Fibroblast of gingiva (primary cell): ENCODE results near the gene CYYR1.
"Not testable (repeated sequence)": the region's sequence is repeated elsewhere in the genome, so short reads cannot be mapped to it uniquely, and the experiment has no call there.

ENCODE experiments used
- DNase-seq: peaks from one replicate; pipeline ENCODE4 v3.0.0-alpha.2; 2011; ENCODE audit warnings: low read depth

The CYYR1 gene

DNA sequence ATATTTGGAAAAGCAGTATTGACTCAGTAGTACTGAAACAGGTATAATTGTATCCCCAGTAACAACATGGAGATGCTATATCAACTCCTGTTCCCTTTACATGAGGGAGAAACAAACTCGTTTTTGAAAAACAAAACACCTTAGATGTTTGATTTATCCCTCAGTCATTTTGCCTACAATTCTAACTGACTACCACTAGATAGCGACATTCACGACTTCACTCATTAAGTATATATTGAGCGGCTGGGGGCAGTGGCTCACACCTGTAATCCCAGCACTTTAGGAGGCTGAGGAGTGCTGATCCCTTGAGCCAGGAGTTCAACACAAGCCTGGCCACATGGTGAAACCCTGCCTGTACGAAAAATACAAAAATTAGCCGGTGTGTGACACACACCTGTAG lies 83.3 kb downstream of the CYYR1 start:
- no peak for DNase-seq

DNA sequence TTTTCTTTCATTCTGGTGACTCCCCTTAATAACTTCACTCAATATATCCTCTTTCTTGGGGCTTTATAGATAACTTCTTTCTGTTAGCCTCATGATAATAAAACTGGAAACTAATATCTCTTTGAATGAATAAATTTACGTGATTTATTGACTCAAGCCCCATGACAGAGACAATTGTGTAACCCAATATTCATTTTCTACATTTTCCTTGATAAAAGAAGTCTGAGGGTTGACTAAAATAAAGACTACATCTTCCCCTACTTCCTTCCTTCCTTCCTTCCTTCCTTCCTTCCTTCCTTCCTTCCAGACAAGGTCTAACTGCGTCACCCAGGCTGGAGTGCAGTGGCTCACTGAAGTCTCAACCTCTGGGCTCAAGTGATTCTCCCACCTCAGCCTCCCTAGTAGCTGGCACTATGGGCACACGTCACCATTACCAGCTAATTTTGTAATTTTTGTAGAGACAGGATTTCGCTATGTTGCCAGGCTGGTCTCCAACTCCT lies 85.1 kb downstream of the CYYR1 start:
- DNase-seq: no peak

DNA sequence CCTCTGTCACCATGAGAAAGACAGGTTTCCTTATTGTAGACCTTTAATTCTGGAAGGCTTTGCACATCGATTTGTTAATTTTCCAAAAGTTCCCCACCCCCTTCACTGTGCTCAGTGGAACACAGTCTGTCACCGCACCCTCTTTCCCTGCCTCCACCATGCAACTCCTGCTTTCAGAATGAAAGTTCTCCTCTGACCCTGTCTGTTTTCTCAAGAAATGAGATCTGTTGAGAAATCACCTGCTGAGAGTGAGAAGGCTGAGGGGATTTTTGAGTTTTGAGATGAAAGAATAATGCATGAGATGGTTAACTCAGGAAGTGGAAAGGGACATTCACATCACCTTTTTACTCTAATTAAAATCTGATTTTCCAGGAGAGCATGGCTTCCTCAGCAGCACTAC lies 99.6 kb downstream of the CYYR1 start:
- DNase-seq: no peak

DNA sequence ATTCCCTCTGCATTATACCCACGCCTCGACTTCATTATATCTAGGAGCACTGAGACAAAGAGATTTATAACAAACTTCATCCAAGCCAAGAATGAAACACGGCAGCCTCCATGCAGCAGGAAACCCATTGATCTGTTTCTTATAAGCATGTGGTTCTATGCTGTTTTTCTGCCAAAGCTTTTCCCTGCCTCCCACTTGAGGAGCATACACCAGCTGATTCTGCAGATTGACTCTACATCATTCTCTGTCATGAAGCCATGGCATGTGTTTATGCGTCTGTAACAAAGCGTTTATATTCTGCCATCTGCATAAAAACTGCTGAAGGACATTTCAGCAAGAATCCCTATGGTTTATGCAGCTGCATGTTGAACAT lies 102.0 kb downstream of the CYYR1 start:
- DNase-seq: no peak

DNA sequence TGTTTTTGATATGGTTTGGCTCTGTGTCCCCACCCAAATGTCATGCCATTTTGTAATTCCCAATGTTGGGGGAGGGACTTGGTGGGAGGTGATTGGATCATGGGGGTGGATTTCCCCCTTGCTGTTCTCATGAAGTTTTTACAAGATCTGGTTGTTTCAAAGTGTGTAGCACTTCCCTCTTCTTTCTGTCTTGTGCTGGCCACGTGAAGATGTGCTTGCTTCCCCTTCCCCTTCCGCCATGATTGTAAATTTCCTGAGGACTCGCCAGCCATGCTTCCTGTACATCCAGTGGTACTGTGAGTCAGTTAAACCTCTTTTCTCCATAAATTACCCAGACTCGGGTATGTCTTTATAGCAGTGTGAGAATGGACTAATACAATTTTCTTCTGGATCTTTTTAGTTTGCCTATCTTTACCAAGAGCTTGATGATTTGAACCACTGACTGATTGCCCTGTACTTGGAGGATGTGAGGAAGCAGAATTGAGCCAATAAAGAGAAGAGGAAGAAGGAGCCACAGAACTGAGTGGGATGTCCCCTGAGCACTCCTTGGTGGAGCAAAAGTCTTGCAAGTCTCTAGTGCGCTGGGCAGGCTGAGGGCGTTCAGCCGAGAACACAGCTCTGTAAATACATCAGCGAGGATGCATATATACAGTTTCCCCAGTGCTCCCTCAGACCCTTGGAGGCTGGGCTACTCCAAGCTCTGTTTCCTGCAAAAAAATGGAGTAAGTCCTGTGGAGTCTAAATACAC lies 102.6 kb downstream of the CYYR1 start:
- no peak for DNase-seq

DNA sequence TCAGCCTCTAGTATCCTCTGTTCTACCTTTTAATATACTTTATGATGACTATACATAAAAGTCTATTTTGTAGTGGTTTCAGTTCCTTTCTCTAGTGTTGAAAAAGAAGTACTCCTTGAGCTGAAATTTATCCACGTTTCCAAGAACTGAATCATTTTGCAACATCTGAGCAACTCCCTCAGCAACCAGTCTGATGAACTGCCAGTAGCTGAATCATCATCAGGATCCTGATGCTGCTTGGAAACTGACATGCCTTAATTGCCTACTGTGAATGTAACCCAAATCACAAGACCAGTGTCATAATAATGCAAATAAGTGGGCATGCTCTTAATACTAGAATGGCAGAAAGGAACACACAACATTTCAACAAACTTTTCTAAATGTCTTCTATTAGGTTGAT lies 103.3 kb downstream of the CYYR1 start:
- DNase-seq: peak; percentile 94

DNA sequence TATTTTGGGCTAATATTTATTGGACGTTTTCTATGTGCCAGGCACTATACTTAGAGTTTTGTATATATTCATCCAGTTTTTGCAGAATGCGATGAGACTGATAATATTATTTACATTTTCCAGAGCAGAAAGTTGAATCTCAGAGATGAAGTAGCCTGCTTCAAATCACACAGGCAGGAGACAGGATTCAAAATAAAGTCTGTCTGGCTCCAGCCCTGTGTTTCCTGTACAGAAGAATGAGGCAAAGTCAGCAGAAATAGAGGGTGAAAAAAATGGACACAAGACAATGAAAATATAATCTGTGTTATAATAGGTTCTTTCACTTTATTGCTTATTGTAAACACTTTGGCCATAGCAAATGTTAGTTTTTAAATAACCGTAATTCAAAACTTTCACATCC lies 107.2 kb downstream of the CYYR1 start:
- DNase-seq: no peak

DNA sequence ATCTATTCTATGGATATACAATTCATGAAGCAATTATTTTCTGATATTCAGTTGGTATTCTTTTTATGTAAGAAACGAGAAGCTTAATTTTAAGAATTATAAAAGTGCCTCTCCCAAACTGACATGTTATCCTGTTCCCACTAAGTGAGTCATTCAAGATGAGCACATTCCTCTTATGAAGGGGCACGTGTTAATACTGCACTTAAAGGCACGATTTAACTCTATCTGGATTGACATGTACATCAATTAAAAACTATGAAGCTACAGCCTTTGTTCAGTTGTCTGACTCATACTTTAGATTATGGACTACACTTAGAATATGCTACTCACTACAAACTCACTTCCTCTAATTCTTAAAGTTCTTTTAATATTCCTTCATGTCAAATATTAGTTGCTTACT lies 111.6 kb downstream of the CYYR1 start:
- DNase-seq: no peak

DNA sequence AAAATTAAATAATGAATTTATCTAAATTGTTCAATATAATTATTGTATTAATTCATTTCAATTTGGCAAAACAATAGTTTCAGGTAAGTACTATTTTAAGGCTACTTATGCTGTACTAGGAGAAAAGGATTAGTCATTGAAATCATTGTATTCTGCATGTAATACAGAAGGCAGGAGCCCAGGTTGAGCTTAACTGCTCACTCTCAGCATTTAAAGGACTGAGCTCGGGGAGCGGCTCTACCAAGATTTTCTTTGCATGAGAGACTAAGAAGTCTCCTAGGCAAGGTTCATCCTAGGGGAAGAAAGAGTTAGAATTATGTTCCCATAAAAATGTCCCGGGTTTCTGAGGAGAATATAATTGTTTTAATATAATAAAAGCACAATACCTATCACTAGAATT lies 112.5 kb downstream of the CYYR1 start:
- DNase-seq: no peak

DNA sequence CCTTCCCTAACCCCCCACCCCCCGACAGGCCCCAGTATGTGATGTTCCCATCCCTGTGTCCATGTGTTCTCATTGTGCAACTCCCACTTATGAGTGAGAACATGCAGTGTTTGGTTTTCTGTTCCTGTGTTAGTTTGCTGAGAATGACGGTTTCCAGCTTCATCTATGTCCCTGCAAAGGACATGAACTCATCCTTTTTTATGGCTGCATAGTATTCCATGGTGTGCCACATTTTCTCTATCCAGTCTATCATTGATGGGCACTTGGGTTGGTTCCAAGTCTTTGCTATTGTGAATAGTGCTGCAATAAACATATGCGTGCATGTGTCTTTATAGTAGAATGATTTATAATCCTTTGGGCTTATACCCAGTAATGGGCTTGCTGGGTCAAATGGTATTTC lies 114.2 kb downstream of the CYYR1 start:
- not testable (repeated sequence) for DNase-seq

DNA sequence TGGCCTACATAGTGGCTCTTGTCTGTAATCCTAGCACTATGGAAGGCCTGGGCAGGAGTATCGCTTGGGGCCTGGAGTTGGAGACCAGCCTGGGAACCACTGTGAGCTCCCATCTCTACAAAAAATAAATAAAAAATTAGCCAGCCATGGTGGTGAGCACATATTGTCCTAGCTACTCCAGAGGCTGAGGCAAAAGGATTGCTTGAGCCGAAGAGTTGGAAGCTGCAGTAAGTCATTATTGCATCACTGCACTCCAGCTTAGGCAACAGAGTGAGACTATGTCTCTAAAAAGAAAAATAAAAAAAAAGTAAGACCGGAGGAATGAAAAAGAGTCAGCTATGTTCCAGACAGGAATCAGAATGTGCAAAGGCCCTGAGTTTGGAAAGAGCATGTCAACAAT lies 115.3 kb downstream of the CYYR1 start:
- DNase-seq: peak; percentile 69

DNA sequence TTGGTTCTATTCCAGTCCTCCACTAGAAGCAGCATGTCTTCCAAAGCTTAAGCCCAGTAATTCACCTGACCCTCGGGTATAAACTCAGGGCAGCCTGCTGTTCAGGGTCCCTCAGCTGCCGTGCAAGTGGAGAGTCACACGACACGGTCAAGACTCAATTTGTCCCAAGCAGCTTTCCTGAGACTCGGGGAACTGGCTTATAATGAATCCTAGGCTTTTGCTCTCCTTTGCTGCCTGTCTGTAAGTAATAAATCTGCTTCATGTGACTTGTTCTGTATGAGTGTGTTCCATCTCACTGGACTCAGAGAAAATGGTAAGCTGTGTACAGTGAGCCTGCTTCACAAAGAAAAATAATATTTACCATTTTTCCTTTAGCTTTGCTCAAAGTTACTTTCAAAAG lies 119.8 kb downstream of the CYYR1 start:
- no peak for DNase-seq

DNA sequence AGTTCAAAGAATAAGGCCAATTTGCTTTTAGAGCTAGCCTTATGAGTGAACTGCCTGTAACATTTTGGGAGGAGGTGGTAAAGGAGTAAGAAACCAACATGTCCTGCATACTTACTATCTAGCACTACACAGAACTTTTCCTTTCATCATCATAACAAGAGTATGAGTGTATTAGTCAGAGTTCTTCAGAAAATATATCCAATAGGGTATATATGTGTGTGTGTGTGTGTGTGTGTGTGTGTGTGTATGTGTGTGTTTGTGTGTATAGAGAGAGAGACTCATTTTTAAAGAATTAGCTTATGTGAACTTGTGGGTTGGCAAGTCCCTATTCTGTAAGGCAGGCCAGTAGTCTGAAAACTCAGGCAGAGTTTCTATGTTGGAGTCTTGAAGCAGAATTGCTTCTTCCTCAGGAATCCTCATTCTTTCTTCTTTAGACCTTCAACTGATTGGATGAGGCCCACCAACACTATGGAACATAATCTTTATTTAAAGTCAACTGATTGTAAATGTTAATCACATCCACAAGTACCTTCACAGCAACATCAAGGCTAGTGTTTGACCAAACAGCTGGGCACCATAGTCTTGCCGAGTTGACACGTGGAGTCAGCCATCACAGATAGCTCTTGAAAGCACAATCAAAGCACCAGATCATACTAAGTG lies 121.9 kb downstream of the CYYR1 start:
- no peak for DNase-seq

DNA sequence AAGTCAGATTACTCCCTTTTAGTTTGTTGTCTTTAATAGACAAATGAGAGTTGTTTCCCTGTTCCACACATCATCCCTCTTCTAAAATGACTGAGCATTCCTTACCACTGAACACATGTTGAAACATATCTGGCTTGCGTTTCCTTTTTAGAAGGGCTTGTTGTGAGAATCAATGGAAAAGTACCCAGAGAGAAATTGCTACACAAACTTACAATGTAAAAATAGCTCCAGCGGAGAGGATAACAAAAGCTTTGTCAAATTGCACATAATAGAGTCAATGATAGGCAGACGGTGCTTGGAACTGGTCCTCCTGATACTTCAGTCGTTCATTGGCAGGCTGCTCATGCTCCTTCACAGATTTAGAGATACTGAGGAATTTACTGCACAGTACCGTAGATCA lies 123.9 kb downstream of the CYYR1 start:
- DNase-seq: peak; percentile 83

DNA sequence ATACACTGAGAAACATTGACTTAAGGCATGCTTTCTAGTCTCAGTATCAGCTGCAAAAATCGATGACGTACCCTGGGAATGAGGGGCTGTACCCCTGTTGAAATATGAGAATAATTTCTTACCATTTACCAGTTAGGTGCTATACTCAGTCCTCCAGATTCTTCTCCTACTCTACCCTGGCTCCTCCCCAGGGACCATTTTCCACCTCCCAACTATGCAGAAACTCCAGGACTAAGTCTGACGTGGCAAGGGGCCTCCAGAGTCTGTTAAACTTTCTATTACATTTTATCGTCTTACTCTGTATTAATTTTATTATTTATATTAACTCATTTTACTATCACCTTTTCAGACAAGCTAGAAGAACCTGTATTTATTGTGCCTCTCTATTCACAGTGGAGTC lies 124.3 kb downstream of the CYYR1 start:
- peak; percentile 17 for DNase-seq

DNA sequence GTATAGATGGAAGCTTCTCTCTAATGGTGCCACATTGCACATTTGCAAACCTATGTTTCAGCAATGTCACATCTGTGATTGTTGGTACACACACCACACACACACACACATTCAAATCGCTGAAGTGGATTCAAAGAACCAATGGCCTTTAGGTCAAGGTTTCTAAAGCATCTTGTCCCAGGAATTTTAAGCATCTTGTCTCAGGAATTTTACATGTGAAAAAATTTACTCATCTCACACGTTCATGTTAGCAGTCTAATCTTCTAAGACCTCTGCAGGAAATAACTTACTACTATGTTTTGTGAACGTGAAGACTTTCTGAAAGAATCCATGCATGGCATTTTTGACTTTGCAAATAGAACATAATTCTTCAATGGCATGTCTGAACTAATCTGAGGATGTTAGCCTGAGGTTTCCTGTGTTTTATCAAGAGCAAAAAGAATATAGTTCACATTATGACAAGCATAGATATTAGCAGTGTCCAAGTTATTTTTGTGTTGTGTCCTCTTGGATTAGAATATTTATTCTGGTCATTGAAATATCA lies 125.1 kb downstream of the CYYR1 start:
- no peak for DNase-seq

DNA sequence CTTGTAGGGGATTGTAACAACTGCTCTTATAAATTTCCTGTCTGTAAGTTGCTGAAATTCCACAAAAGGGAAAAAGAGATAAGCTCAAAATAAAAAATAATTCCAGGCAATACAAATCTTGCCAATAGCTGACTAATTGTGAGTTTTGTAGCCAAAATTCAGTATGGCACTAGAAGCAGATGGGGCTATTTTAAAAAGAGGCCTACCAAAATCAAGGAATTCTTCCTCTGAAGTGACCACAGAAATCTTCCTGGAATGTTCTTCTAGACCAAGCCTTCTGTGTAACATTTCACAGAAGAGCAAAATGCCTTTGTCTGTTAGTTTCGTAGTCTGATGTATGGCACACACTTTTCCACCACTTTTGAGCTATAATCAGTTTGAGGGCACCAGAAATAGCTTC lies 127.6 kb downstream of the CYYR1 start:
- peak; percentile 67 for DNase-seq

DNA sequence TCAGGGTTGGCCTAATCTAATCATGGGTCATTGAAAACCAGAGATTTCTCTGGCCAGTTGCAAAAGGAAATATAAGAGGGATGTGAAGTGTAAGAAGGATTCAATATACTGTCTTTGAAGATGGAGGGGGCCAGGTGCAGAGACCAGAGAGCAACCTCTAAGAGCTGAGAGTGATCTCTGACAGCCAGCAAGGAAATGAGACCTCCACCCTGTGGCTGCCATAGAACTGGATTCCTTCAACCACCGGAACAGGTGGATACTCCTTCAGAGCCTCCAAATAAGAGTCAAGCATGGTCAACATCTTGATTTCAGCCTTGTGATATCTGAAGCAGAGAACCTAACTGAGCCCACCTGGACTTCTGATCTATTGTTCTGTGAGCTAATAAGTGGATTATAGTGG lies 128.4 kb downstream of the CYYR1 start:
- DNase-seq: no peak

DNA sequence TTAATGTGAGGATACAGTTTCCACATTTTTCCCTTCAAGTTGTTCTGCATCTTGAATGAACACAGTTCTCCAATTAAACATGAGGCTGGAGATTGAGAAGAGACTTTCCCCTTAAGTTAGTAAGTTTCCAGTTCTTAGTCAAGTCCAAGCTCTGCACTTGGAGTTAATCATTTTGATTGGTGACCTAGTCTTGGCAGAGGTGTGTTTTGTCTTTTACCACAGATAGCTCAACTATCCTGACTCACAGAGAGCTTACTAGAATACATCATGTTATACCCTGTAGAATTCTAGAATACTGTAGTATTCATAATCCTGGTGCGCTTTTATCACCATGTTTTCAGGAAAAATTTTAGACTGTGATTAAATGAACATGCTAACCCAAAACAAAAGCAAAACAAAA lies 129.2 kb downstream of the CYYR1 start:
- DNase-seq: no peak

DNA sequence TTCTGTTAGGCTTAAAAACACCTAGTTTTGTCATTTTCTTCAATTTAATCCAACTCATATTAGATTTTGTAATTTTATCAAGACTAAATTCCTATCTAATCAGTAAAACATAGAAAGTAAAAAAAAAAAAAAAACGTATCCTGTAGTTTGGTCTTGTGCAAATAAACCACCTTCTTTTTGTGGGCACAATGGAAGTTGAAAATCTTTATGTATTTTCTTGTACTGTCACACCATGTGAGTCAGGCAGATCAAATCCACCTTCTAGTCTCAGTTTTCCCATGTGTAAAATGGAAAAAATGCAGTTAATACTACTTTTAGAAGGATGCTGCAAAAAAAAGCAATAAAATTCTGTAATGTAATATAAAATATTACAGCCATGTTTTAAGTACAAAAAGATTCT lies 129.8 kb downstream of the CYYR1 start:
- DNase-seq: no peak

DNA sequence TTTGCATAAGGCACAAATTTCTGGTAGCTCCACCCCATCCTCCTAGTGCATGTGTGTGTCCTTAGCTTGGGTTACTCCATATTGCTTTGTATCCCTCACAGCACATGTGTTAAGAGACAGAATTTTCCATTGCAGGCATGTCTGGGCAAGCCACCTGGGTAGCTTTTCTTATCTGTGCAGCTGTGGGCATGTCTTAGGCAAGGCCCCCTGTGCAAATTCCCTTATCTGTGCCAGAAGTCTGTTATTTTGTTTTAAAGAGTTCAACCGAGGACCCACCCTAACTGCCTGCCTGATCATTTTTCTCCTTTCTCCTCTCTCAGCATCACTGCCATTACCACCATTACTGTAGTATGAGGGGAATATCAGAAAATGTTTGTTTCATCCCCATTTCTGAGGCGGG lies 131.9 kb downstream of the CYYR1 start:
- no peak for DNase-seq

DNA sequence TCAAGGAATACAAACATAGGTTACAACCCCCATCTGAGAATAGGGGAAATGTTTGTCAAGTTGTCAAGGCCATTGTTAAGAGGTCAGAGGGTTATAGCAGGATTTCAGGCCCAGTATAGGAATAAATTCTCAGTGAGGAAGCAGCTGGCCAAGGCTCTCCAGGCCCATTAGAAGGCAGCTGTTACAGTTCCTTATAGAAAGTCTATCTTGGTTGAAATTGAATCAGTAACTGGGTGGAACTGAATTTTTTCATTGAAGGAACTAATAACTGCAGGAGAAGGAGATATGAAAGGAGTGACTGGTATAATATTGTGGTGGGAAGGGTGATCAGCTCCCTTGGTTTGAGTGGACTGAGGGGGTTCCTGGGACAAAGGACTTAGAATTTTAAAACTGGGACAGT lies 134.1 kb downstream of the CYYR1 start:
- DNase-seq: no peak

DNA sequence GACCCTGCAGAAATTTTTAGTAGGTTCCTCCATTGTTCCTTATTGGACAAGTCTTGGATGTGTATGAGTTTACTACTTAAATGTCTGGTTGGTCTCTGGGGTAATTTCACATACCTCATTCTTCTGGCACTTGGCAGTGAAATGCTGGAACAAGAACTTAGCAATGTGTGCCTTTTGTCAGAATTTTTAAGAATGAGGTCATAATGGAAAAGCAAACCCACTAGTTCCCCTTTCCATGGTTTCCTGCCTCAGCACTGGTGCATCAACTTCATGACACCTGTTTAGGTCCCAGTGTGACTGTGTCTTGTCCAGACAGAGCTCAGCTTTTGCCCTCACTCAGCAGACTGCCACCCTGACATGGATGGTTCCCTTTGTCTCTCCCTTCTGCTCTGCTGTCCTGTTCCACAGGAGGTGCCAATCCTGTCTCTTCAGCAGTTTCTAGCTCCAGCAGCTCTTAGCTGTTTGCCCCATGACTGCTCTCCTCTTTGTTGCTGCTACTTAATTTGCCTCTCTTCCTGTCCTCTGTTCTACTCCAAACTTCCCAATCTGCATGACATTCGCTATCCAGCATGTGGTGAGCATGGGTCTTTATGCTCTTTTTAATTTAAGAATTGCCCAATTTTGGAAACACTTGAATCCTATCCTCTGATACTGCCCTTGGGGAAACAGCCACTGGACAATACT lies 135.6 kb downstream of the CYYR1 start:
- peak; percentile 65 for DNase-seq
